Karpas-422 (cell line): ENCODE measurements around the gene TRMT44. TPM values are rescaled to one million over a fixed set of nuclear protein-coding genes. Genes with fewer than 3 reads are reported as not detected.
"Not testable (repeated sequence)": the region's sequence is repeated elsewhere in the genome, so short reads cannot be mapped to it uniquely, and the experiment has no call there.

Source experiments
- DNase-seq: peaks from one replicate; pipeline ENCODE4 v3.0.0-alpha.2; 2015
- H2AFZ ChIP-seq: fragments of 200-600 bp; sonication (generic); 2 replicates; pipeline ENCODE4 v1.6.1; 2014; ENCODE audit warnings: antibody characterized with exemption, low read length, mixed read lengths
- H3K27ac ChIP-seq: fragments of 200-600 bp; sonication (generic); 2 replicates; pipeline ENCODE4 v1.5.1; 2014; ENCODE audit warnings: mild to moderate bottlenecking, low read length, moderate library complexity
- H3K27me3 ChIP-seq: fragments of 200-600 bp; sonication (generic); 2 replicates; pipeline ENCODE4 v1.6.1; 2014; ENCODE audit warnings: low read length, mixed read lengths
- H3K36me3 ChIP-seq: fragments of 200-600 bp; sonication (generic); 2 replicates; pipeline ENCODE4 v1.6.1; 2014; ENCODE audit warnings: low read length, mixed read lengths; ENCODE audit not compliant: insufficient read depth
- H3K4me1 ChIP-seq: fragments of 200-600 bp; sonication (generic); 2 replicates; pipeline ENCODE4 v1.6.1; 2014; ENCODE audit warnings: mild to moderate bottlenecking, low read length, mixed read lengths
- H3K4me2 ChIP-seq: fragments of 200-600 bp; sonication (generic); 2 replicates; pipeline ENCODE4 v1.6.1; 2014; ENCODE audit warnings: low read length, low read depth, mild to moderate bottlenecking; ENCODE audit not compliant: poor library complexity, severe bottlenecking
- H3K4me3 ChIP-seq: fragments of 200-600 bp; sonication (generic); 2 replicates; pipeline ENCODE4 v1.5.1; 2014; ENCODE audit warnings: mild to moderate bottlenecking, antibody characterized with exemption, low read length, mixed read lengths
- H3K79me2 ChIP-seq: fragments of 200-600 bp; sonication (generic); 2 replicates; pipeline ENCODE4 v1.6.1; 2014; ENCODE audit warnings: mild to moderate bottlenecking, low read length, mixed read lengths
- H3K9ac ChIP-seq: fragments of 200-600 bp; sonication (generic); 2 replicates; pipeline ENCODE4 v1.6.0; 2014; ENCODE audit warnings: low read length
- H3K9me2 ChIP-seq: fragments of 200-600 bp; sonication (generic), shearing (Covaris generic); replicated peaks from 2 replicates; pipeline ENCODE4 v1.6.0; 2014; ENCODE audit warnings: mild to moderate bottlenecking, low read length, moderate library complexity; ENCODE audit not compliant: insufficient read depth
- H3K9me3 ChIP-seq: fragments of 300-700, 200-600 bp; sonication (generic); 2 replicates; pipeline ENCODE4 v1.6.1; 2014; ENCODE audit warnings: low read length, mixed read lengths
- H4K20me1 ChIP-seq: fragments of 200-600 bp; sonication (generic); 2 replicates; pipeline ENCODE4 v1.6.1; 2014; ENCODE audit warnings: mild to moderate bottlenecking, antibody characterized with exemption, low read length, low read depth; ENCODE audit not compliant: insufficient read depth
- total RNA-seq: library from RNA; depleted of rRNA; stranded (reverse); fragments of >200 nt; shearing (Covaris generic); gene quantifications from 2 replicates; pipeline ENCODE4 v1.2.3, GENCODE V29; 2014; ENCODE audit warnings: low replicate concordance

The TRMT44 gene
- total RNA-seq, 1 experiment from 2014 or later, result 14.1 TPM

- not testable (repeated sequence) for H3K79me2 ChIP-seq, DNase-seq, H3K4me2 ChIP-seq, H2AFZ ChIP-seq, H3K27ac ChIP-seq, H3K4me1 ChIP-seq, H4K20me1 ChIP-seq, H3K4me3 ChIP-seq, H3K9me2 ChIP-seq, H3K36me3 ChIP-seq, H3K9ac ChIP-seq, H3K27me3 ChIP-seq, H3K9me3 ChIP-seq
Observed at GRCh38 chr4:8420151-8420550, 20.4 kb upstream of the TRMT44 start.

- Histone ChIP-seq H4K20me1 (no peaks in the 10 kb centered on the region), H3K4me3 (no peak overlapping the region), H3K9me2 (no peaks in the 10 kb centered on the region), H3K9me3 (no peaks in the 10 kb centered on the region), H3K36me3 (no peaks in the 10 kb centered on the region), H2AFZ (no peak overlapping the region), H3K4me1 (no peaks in the 10 kb centered on the region), H3K9ac (no peak overlapping the region), H3K4me2 (no peak overlapping the region), H3K27me3 (no peaks in the 10 kb centered on the region), H3K79me2 (no peaks in the 10 kb centered on the region), H3K27ac (no peak overlapping the region)
- DNase-seq, result no peak
Observed at GRCh38 chr4:8422327-8422726, 18.2 kb upstream of the TRMT44 start.

- no peaks in the 10 kb centered on the region for H3K79me2 ChIP-seq
- H3K4me2 ChIP-seq, result no peak overlapping the region
- H3K9me2 ChIP-seq, result no peaks in the 10 kb centered on the region
- H3K4me3 ChIP-seq, result no peak overlapping the region
- no peak overlapping the region for H3K27ac ChIP-seq
- H2AFZ ChIP-seq, result no peak overlapping the region
- peaks cover 4% of the 10 kb centered on the region for H3K4me1 ChIP-seq
- H3K9me3 ChIP-seq, result no peaks in the 10 kb centered on the region
- 0 out of 2 replicates have a peak, but pooled peaks cover 4% of the 10 kb centered on the region for H4K20me1 ChIP-seq
- H3K27me3 ChIP-seq, result no peaks in the 10 kb centered on the region
- DNase-seq, result no peak
- H3K9ac ChIP-seq, result no peak overlapping the region
- no peaks in the 10 kb centered on the region for H3K36me3 ChIP-seq
Observed at GRCh38 chr4:8422786-8423185, 17.8 kb upstream of the TRMT44 start.

GRCh38 chr4:8427262-8427661, 13.3 kb upstream of the TRMT44 start:
- H3K9me3 ChIP-seq, result no peaks in the 10 kb centered on the region
- peak overlapping the region; percentile 78; the same call in 1 of the 2 replicates for H3K4me3 ChIP-seq
- no peaks in the 10 kb centered on the region for H3K9me2 ChIP-seq
- H3K27ac ChIP-seq, result no peak overlapping the region
- no peak for DNase-seq
- no peaks in the 10 kb centered on the region for H3K27me3 ChIP-seq
- peaks cover 9% of the 10 kb centered on the region; the same call in 1 of the 2 replicates for H4K20me1 ChIP-seq
- peak overlapping the region; percentile 99 for H3K4me2 ChIP-seq
- H3K9ac ChIP-seq, result peak overlapping the region; percentile 83; the same call in 1 of the 2 replicates
- H3K4me1 ChIP-seq, result peaks cover 15% of the 10 kb centered on the region
- no peaks in the 10 kb centered on the region for H3K36me3 ChIP-seq
- H2AFZ ChIP-seq, result no peak overlapping the region
- no peaks in the 10 kb centered on the region for H3K79me2 ChIP-seq

- H3K27ac ChIP-seq, result no peak overlapping the region
- no peaks in the 10 kb centered on the region for H3K9me2 ChIP-seq
- H3K79me2 ChIP-seq, result no peaks in the 10 kb centered on the region
- no peaks in the 10 kb centered on the region for H3K27me3 ChIP-seq
- no peaks in the 10 kb centered on the region for H3K9me3 ChIP-seq
- peak; percentile 72 for DNase-seq
- peak overlapping the region; percentile 78 for H3K4me3 ChIP-seq
- H3K4me2 ChIP-seq, result peak overlapping the region; percentile 99
- no peaks in the 10 kb centered on the region for H3K36me3 ChIP-seq
- H3K9ac ChIP-seq, result peak overlapping the region; percentile 83
- peaks cover 15% of the 10 kb centered on the region for H3K4me1 ChIP-seq
- 0 out of 2 replicates have a peak overlapping the region, but pooled peaks have one; percentile 62 for H2AFZ ChIP-seq
- peaks cover 9% of the 10 kb centered on the region; the same call in 1 of the 2 replicates for H4K20me1 ChIP-seq
Observed at GRCh38 chr4:8427761-8428287, 12.8 kb upstream of the TRMT44 start.

GRCh38 chr4:8428288-8429097, 12.1 kb upstream of the TRMT44 start:
- DNase-seq, result peak; percentile 96
- Histone ChIP-seq H3K4me3 (peak overlapping the region; percentile 78), H4K20me1 (peaks cover 14% of the 10 kb centered on the region; the same call in 1 of the 2 replicates), H3K27ac (no peak overlapping the region), H3K36me3 (no peaks in the 10 kb centered on the region), H2AFZ (0 out of 2 replicates have a peak overlapping the region, but pooled peaks have one; percentile 62), H3K27me3 (no peaks in the 10 kb centered on the region), H3K9ac (peak overlapping the region; percentile 83), H3K9me2 (no peaks in the 10 kb centered on the region), H3K4me1 (peaks cover 15% of the 10 kb centered on the region), H3K9me3 (no peaks in the 10 kb centered on the region), H3K79me2 (peaks cover 4% of the 10 kb centered on the region; the same call in 1 of the 2 replicates), H3K4me2 (peak overlapping the region; percentile 99)

GRCh38 chr4:8431553-8431952, 9.0 kb upstream of the TRMT44 start:
- Histone ChIP-seq H2AFZ (no peak overlapping the region), H3K27me3 (no peaks in the 10 kb centered on the region), H3K36me3 (no peaks in the 10 kb centered on the region), H3K27ac (no peak overlapping the region), H3K9ac (no peak overlapping the region), H3K4me3 (no peak overlapping the region), H3K9me2 (no peaks in the 10 kb centered on the region), H3K4me2 (no peak overlapping the region), H3K79me2 (peaks cover 26% of the 10 kb centered on the region), H4K20me1 (peaks cover 14% of the 10 kb centered on the region; the same call in 1 of the 2 replicates), H3K4me1 (peaks cover 33% of the 10 kb centered on the region), H3K9me3 (no peaks in the 10 kb centered on the region)
- no peak for DNase-seq

- Histone ChIP-seq H3K4me3 (no peak overlapping the region), H2AFZ (no peak overlapping the region), H3K27ac (no peak overlapping the region), H3K4me1 (peaks cover 27% of the 10 kb centered on the region), H3K9me3 (no peaks in the 10 kb centered on the region), H3K9ac (no peak overlapping the region), H3K36me3 (no peaks in the 10 kb centered on the region), H3K9me2 (no peaks in the 10 kb centered on the region), H3K27me3 (no peaks in the 10 kb centered on the region), H3K79me2 (peaks cover 38% of the 10 kb centered on the region), H4K20me1 (peaks cover 10% of the 10 kb centered on the region; the same call in 1 of the 2 replicates), H3K4me2 (no peak overlapping the region)
- no peak for DNase-seq
Observed at GRCh38 chr4:8433136-8433535, 7.4 kb upstream of the TRMT44 start.
